Gastroesophageal sphincter (tissue), 3 donors: ENCODE results near the gene APBA1.

ENCODE experiments used
- CTCF ChIP-seq, 4 experiments: fragments of 200-600 bp in 2 of 4; fragments of 450-650 bp in 2 of 4; sonication (generic) in 1 of 4; IDR thresholded peaks; one replicate each; pipeline ENCODE4 v1.5.1; 2017 to 2019; ENCODE audit warnings: antibody characterized with exemption in 4 of 4, mild to moderate bottlenecking in 2 of 4, moderate library complexity in 2 of 4
- EP300 ChIP-seq: sonication (generic); formaldehyde crosslinking; IDR thresholded peaks from one replicate; pipeline ENCODE4 v1.6.1; 2017; ENCODE audit warnings: antibody characterized with exemption, mild to moderate bottlenecking
- POLR2A ChIP-seq, 2 donors: fragments of 450-650 bp; IDR thresholded peaks; one replicate each; pipeline ENCODE4 v1.6.1; 2017; ENCODE audit warnings: antibody characterized with exemption in 2 of 2, mild to moderate bottlenecking in 2 of 2, moderate library complexity in 1 of 2
- POLR2AphosphoS5 ChIP-seq: sonication (generic); formaldehyde crosslinking; IDR thresholded peaks from one replicate; pipeline ENCODE4 v1.6.1; 2017; ENCODE audit warnings: antibody characterized with exemption

- TF ChIP-seq POLR2A (IDR thresholded peaks at IDR 0.05): no peak
- TF ChIP-seq CTCF (IDR thresholded peaks at IDR 0.05): no peak
- no peak for TF ChIP-seq POLR2AphosphoS5
- no peak for TF ChIP-seq EP300
These were observed 86.6 kb downstream of the APBA1 start for GRCh38 chr9:69585571-69585970.
